GM19395 (cell line): ENCODE data around the gene BCDIN3D.
A peak's percentile ranks its signal among the peaks of the same experiment; 100 is the strongest.
"Not testable (repeated sequence)": the region's sequence is repeated elsewhere in the genome, so short reads cannot be mapped to it uniquely, and the experiment has no call there.

ENCODE experiments used
- ATAC-seq: cut with Tn5 transposase; IDR thresholded peaks from one replicate; pipeline ENCODE4 v1.9.1; 2021; ENCODE audit warnings: mild to moderate bottlenecking, moderate library complexity; ENCODE audit not compliant: unreplicated experiment

Gene BCDIN3D

GRCh38 chr12:49863946-49864797 lies 21.3 kb upstream of the BCDIN3D start:
- ATAC-seq: no peak

GRCh38 chr12:49860921-49861320 lies 18.0 kb upstream of the BCDIN3D start:
- not testable (repeated sequence) for ATAC-seq

- not testable (repeated sequence) for ATAC-seq
These were observed 13.0 kb upstream of the BCDIN3D start for GRCh38 chr12:49855890-49856289.

GRCh38 chr12:49854976-49855375 lies 12.1 kb upstream of the BCDIN3D start:
- no peak for ATAC-seq

GRCh38 chr12:49853671-49854070 lies 10.8 kb upstream of the BCDIN3D start:
- no peak for ATAC-seq

GRCh38 chr12:49847161-49847560 lies 4.3 kb upstream of the BCDIN3D start:
- ATAC-seq: no peak

- ATAC-seq: no peak
These were observed 3.1 kb upstream of the BCDIN3D start for GRCh38 chr12:49846032-49846431.

GRCh38 chr12:49843876-49844437 lies 1.1 kb upstream of the BCDIN3D start:
- ATAC-seq: no peak

- no peak for ATAC-seq
These were observed 505 bp upstream of the BCDIN3D start for GRCh38 chr12:49843411-49843810.

GRCh38 chr12:49838973-49839633 lies 3.8 kb downstream of the BCDIN3D start:
- ATAC-seq: no peak

GRCh38 chr12:49832836-49833421 lies 10.0 kb downstream of the BCDIN3D start:
- no peak for ATAC-seq

- no peak for ATAC-seq
These were observed 11.2 kb downstream of the BCDIN3D start for GRCh38 chr12:49831717-49832116.

GRCh38 chr12:49828133-49829091 lies 14.5 kb downstream of the BCDIN3D start, which contains the start of gene NCKAP5L:
Gene NCKAP5L, minus strand, starts transcription at chr12:49828413. Its CDS starts 24,369 bp downstream, at chr12:49804044.
- ATAC-seq: peak; percentile 86

GRCh38 chr12:49827401-49828099 lies 15.4 kb downstream of the BCDIN3D start:
- peak; percentile 14 for ATAC-seq

- ATAC-seq: no peak
These were observed 15.9 kb downstream of the BCDIN3D start for GRCh38 chr12:49827051-49827400.

- ATAC-seq: no peak
These were observed 16.9 kb downstream of the BCDIN3D start for GRCh38 chr12:49825971-49826421.

GRCh38 chr12:49825360-49825970 lies 17.4 kb downstream of the BCDIN3D start:
- ATAC-seq: no peak

- no peak for ATAC-seq
These were observed 18.0 kb downstream of the BCDIN3D start for GRCh38 chr12:49824895-49825294.

- no peak for ATAC-seq
These were observed 18.5 kb downstream of the BCDIN3D start for GRCh38 chr12:49824416-49824815.
